Body of pancreas (tissue), 4 donors: ENCODE results near the gene PDE1A.

Experiments used
- POLR2A ChIP-seq, 3 donors: fragments of 450-650 bp; IDR thresholded peaks; one replicate each; pipeline ENCODE4 v1.6.1; 2016; ENCODE audit warnings: antibody characterized with exemption in 3 of 3, mild to moderate bottlenecking in 2 of 3
- TF ChIP-seq, protein P1 (sequence below), 7 experiments: fragments of 450-650 bp in 4 of 7; fragments of 200-600 bp in 3 of 7; sonication (generic) in 3 of 7; IDR thresholded peaks; one replicate each; pipeline ENCODE4 v1.5.1; 2016 to 2019; ENCODE audit warnings: antibody characterized with exemption in 7 of 7

DNA sequence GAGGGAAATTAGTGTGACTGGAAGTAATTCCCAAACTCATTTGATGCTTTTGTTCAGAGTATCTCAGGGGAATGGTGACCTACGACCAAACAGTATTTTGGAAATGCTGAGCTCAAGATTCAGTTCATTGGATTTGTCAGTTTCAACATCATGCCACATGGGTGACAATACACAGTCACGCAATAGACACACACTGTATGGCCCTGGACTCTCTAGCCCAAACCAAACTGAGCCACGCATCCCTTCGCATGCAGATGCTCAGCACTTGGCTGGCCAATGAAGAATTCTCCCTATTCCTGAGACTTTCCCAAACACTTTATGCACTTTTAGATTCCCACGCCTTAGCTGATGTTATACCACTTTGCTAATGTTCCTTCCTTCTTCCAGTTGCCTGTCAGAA is 10.0 kb downstream of the PDE1A start:
- TF ChIP-seq, protein P1, sequence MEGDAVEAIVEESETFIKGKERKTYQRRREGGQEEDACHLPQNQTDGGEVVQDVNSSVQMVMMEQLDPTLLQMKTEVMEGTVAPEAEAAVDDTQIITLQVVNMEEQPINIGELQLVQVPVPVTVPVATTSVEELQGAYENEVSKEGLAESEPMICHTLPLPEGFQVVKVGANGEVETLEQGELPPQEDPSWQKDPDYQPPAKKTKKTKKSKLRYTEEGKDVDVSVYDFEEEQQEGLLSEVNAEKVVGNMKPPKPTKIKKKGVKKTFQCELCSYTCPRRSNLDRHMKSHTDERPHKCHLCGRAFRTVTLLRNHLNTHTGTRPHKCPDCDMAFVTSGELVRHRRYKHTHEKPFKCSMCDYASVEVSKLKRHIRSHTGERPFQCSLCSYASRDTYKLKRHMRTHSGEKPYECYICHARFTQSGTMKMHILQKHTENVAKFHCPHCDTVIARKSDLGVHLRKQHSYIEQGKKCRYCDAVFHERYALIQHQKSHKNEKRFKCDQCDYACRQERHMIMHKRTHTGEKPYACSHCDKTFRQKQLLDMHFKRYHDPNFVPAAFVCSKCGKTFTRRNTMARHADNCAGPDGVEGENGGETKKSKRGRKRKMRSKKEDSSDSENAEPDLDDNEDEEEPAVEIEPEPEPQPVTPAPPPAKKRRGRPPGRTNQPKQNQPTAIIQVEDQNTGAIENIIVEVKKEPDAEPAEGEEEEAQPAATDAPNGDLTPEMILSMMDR (IDR thresholded peaks at IDR 0.05) = no peak
- TF ChIP-seq POLR2A (IDR thresholded peaks at IDR 0.05) = no peak
